Measurements from ENCODE around the gene DNAJC3. TPM values are rescaled to one million over a fixed set of nuclear protein-coding genes. Genes with fewer than 3 reads are reported as not detected.

Gene DNAJC3
- total RNA-seq, 1 donor from 2014 or later, result 51.7 TPM

- Histone ChIP-seq H3K79me2 (ENCODE audit: insufficient read depth, low read length) (peaks cover 40% of the 10 kb centered on the region), H3K36me3 (ENCODE audit: insufficient read depth, low read length) (no peaks in the 10 kb centered on the region), H3K4me3 (ENCODE audit: insufficient read depth, low read depth, low read length) (no peak overlapping the region), H3K27ac (ENCODE audit: low read depth, low read length) (no peak overlapping the region), H3K9me3 (ENCODE audit: insufficient read depth, low read depth, low read length) (no peaks in the 10 kb centered on the region), H3K4me1 (ENCODE audit: insufficient read depth, low read length) (no peaks in the 10 kb centered on the region), H3K4me2 (ENCODE audit: low read length) (no peak overlapping the region), H4K20me1 (ENCODE audit: insufficient read depth, low read length) (peaks cover 59% of the 10 kb centered on the region), H2AFZ (ENCODE audit: low read depth, low read length) (no peak overlapping the region), H3K27me3 (ENCODE audit: insufficient read depth, low read length) (no peaks in the 10 kb centered on the region), H3K9ac (ENCODE audit: low read length) (no peak overlapping the region)
- FAIRE-seq (no peak), DNase-seq (ENCODE audit: low read depth) (no peak)
- Mint-ChIP-seq H3K36me3 (ENCODE audit: low read depth, unreplicated experiment) (peaks cover 9% of the 10 kb centered on the region), H3K4me3 (ENCODE audit: unreplicated experiment) (no peak overlapping the region), H3K4me1 (ENCODE audit: low read depth, unreplicated experiment) (peaks cover 5% of the 10 kb centered on the region), H3K9me3 (ENCODE audit: unreplicated experiment) (peaks cover 6% of the 10 kb centered on the region), H3K27me3 (ENCODE audit: low read depth, unreplicated experiment) (no peaks in the 10 kb centered on the region), H3K27ac (ENCODE audit: unreplicated experiment) (no peak overlapping the region)
- TF ChIP-seq EZH2 (IDR thresholded peaks at IDR 0.05; ENCODE audit: insufficient read depth, low read length), result no peak
- TF ChIP-seq CTCF (IDR thresholded peaks at IDR 0.05; ENCODE audit: insufficient read depth, low read depth, low read length), result no peak
These were observed 68.3 kb downstream of the DNAJC3 start for GRCh38 chr13:95745289-95745688.

DNA sequence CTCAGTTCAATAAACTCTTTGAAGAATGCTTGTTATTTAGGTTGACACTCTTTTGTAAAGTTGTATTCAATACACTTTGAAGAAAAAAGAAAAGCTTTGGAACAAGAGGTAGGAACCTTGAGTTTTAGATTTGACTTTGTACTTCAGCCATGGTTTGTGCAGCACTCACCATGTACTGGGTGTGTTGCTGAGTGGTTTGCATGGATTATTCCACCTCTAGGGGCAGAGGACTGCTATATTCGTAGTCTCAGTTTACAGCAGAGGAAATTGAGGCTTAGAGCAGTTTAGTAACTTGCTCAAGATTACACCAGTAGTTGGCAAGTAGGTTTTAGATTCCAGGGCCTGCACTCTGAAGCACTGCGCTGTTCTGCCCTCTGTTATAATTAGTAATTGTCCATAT is 68.8 kb downstream of the DNAJC3 start:
- Mint-ChIP-seq H3K36me3 (ENCODE audit: low read depth, unreplicated experiment) (peaks cover 7% of the 10 kb centered on the region), H3K27me3 (ENCODE audit: low read depth, unreplicated experiment) (no peaks in the 10 kb centered on the region), H3K4me3 (ENCODE audit: unreplicated experiment) (no peak overlapping the region), H3K9me3 (ENCODE audit: unreplicated experiment) (peaks cover 5% of the 10 kb centered on the region), H3K27ac (ENCODE audit: unreplicated experiment) (no peak overlapping the region), H3K4me1 (ENCODE audit: low read depth, unreplicated experiment) (peaks cover 5% of the 10 kb centered on the region)
- H3K9ac ChIP-seq (ENCODE audit: low read length), result no peak overlapping the region
- FAIRE-seq (no peak), DNase-seq (ENCODE audit: low read depth) (no peak)
- H3K27me3 ChIP-seq (ENCODE audit: insufficient read depth, low read length), result no peaks in the 10 kb centered on the region
- no peaks in the 10 kb centered on the region for H3K9me3 ChIP-seq (ENCODE audit: insufficient read depth, low read depth, low read length)
- H3K79me2 ChIP-seq (ENCODE audit: insufficient read depth, low read length), result peaks cover 38% of the 10 kb centered on the region
- H3K4me3 ChIP-seq (ENCODE audit: insufficient read depth, low read depth, low read length), result no peak overlapping the region
- H4K20me1 ChIP-seq (ENCODE audit: insufficient read depth, low read length), result peaks cover 61% of the 10 kb centered on the region
- TF ChIP-seq CTCF (IDR thresholded peaks at IDR 0.05; ENCODE audit: insufficient read depth, low read depth, low read length) (no peak), EZH2 (IDR thresholded peaks at IDR 0.05; ENCODE audit: insufficient read depth, low read length) (no peak)
- no peak overlapping the region for H2AFZ ChIP-seq (ENCODE audit: low read depth, low read length)
- no peaks in the 10 kb centered on the region for H3K36me3 ChIP-seq (ENCODE audit: insufficient read depth, low read length)
- H3K4me2 ChIP-seq (ENCODE audit: low read length), result no peak overlapping the region
- H3K4me1 ChIP-seq (ENCODE audit: insufficient read depth, low read length), result no peaks in the 10 kb centered on the region
- H3K27ac ChIP-seq (ENCODE audit: low read depth, low read length), result no peak overlapping the region

DNA sequence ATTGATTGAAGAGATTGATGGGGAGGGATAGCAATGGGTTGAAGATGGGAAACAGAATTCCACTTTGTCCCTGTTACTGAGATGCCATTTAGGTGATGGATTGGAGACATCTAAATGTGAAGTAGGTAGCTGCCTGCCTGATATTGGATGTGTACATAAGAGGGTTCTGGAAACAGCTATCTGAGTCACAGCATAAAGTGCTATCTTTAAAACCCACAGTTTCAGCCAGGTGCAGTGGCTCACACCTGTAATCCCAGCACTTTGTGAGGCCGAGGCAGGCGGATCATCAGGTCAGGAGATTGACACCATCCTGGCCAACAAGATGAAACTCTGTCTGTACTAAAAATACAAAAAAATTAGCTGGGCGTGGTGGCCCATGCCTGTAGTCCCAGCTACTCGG is 72.6 kb downstream of the DNAJC3 start:
- H3K9me3 Mint-ChIP-seq (ENCODE audit: unreplicated experiment), result no peaks in the 10 kb centered on the region
- H3K4me3 Mint-ChIP-seq (ENCODE audit: unreplicated experiment), result no peak overlapping the region
- no peak for TF ChIP-seq CTCF (IDR thresholded peaks at IDR 0.05; ENCODE audit: insufficient read depth, low read depth, low read length)
- TF ChIP-seq EZH2 (IDR thresholded peaks at IDR 0.05; ENCODE audit: insufficient read depth, low read length), result no peak
- Histone ChIP-seq H3K4me3 (ENCODE audit: insufficient read depth, low read depth, low read length) (no peak overlapping the region), H3K4me2 (ENCODE audit: low read length) (no peak overlapping the region), H3K9ac (ENCODE audit: low read length) (no peak overlapping the region), H3K27ac (ENCODE audit: low read depth, low read length) (no peak overlapping the region), H3K4me1 (ENCODE audit: insufficient read depth, low read length) (no peaks in the 10 kb centered on the region), H4K20me1 (ENCODE audit: insufficient read depth, low read length) (peaks cover 51% of the 10 kb centered on the region), H3K36me3 (ENCODE audit: insufficient read depth, low read length) (no peaks in the 10 kb centered on the region), H2AFZ (ENCODE audit: low read depth, low read length) (no peak overlapping the region), H3K27me3 (ENCODE audit: insufficient read depth, low read length) (no peaks in the 10 kb centered on the region), H3K9me3 (ENCODE audit: insufficient read depth, low read depth, low read length) (no peaks in the 10 kb centered on the region), H3K79me2 (ENCODE audit: insufficient read depth, low read length) (peaks cover 15% of the 10 kb centered on the region)
- no peaks in the 10 kb centered on the region for H3K27me3 Mint-ChIP-seq (ENCODE audit: low read depth, unreplicated experiment)
- no peak for FAIRE-seq
- peaks cover 3% of the 10 kb centered on the region for H3K4me1 Mint-ChIP-seq (ENCODE audit: low read depth, unreplicated experiment)
- DNase-seq (ENCODE audit: low read depth), result no peak
- H3K36me3 Mint-ChIP-seq (ENCODE audit: low read depth, unreplicated experiment), result peaks cover 2% of the 10 kb centered on the region
- H3K27ac Mint-ChIP-seq (ENCODE audit: unreplicated experiment), result no peak overlapping the region
